Right atrium auricular region (tissue), 2 donors: ENCODE data around the gene POU3F2. TPM values are rescaled to one million over a fixed set of nuclear protein-coding genes. Genes with fewer than 3 reads are reported as not detected.

Experiments
- DNase-seq: peaks from one replicate; pipeline ENCODE4 v3.0.0-alpha.2; 2019; ENCODE audit warnings: low spot score
- H3K27ac ChIP-seq, 2 donors: fragments of 200-600 bp; sonication (generic); 1 replicate in 1 of 2; 2 replicates in 1 of 2; pipeline ENCODE4 v1.5.1; 2016 to 2019
- H3K27me3 ChIP-seq, 2 donors: fragments of 200-600 bp; sonication (generic); one replicate each; pipeline versions ENCODE4 v1.5.1 to v1.6.0; 2017 to 2019
- H3K36me3 ChIP-seq: fragments of 200-600 bp; sonication (generic); one replicate; pipeline ENCODE4 v1.5.1; 2016
- H3K4me1 ChIP-seq, 2 donors: fragments of 200-600 bp; sonication (generic); one replicate each; pipeline versions ENCODE4 v1.5.1 to v1.6.0; 2017 to 2019
- H3K4me3 ChIP-seq, 2 donors: fragments of 200-600 bp; sonication (generic); 1 replicate in 1 of 2; 2 replicates in 1 of 2; pipeline ENCODE4 v1.5.1; 2017 to 2019; ENCODE audit warnings: mild to moderate bottlenecking in 1 of 2, moderate library complexity in 1 of 2
- H3K9me3 ChIP-seq, 2 donors: fragments of 200-600 bp; sonication (generic); one replicate each; pipeline ENCODE4 v1.5.1; 2019
- CTCF ChIP-seq, 2 donors: fragments of 200-600 bp; sonication (generic); IDR thresholded peaks; one replicate each; pipeline ENCODE4 v1.5.1; 2019; ENCODE audit warnings: antibody characterized with exemption in 2 of 2
- total RNA-seq, 2 donors: library from RNA; depleted of rRNA; stranded (reverse); fragments of >200 nt; gene quantifications; one replicate each; pipeline ENCODE4 v1.1.0, GENCODE V29; 2016

The POU3F2 gene
- total RNA-seq, 2 donors from 2014 or later: not detected

DNA sequence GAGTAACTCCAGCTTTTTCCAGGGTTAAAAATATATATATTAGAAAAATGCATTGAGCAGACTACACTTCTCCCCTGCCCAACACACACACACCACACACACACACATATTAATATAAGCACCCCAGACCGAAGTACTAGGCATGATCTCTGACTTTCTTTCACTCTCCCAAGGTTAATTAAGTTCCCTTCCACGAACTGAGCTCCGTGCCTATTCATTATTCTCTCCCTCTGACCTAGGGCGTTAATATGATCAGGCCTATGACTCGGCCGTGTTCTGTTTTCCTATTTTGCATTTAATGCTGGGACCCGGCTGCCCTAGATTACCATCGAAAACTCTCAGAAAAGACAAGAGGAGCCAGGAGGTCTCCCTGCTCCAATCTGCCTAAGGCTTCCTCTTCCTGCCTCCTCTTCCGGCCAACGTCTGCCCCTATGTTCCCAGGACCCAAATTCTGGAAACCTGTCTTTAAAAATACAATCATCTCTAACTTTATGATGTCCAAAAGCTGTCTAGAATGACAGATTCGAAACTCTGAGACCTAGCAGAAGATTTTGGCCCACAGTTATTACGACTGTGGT, 6.1 kb upstream of the POU3F2 start:
- H3K9me3 ChIP-seq: no peaks in the 10 kb centered on the region
- H3K27ac ChIP-seq: no peak overlapping the region
- no peak for TF ChIP-seq CTCF (IDR thresholded peaks at IDR 0.05)
- H3K36me3 ChIP-seq: no peaks in the 10 kb centered on the region
- H3K27me3 ChIP-seq: peaks cover 81 to 86% of the 10 kb centered on the region in 2 donors
- DNase-seq: no peak
- no peak overlapping the region for H3K4me3 ChIP-seq
- peaks cover 0 to 53% of the 10 kb centered on the region in 2 donors for H3K4me1 ChIP-seq

- H3K4me3 ChIP-seq: no peak overlapping the region
- H3K27ac ChIP-seq: no peak overlapping the region
- peaks cover 0 to 58% of the 10 kb centered on the region in 2 donors for H3K4me1 ChIP-seq
- no peak for DNase-seq
- H3K9me3 ChIP-seq: no peaks in the 10 kb centered on the region
- no peaks in the 10 kb centered on the region for H3K36me3 ChIP-seq
- TF ChIP-seq CTCF (IDR thresholded peaks at IDR 0.05): no peak
- peaks cover 75 to 79% of the 10 kb centered on the region in 2 donors for H3K27me3 ChIP-seq
Observed at GRCh38 chr6:98828941-98829411, 5.4 kb upstream of the POU3F2 start.

DNA sequence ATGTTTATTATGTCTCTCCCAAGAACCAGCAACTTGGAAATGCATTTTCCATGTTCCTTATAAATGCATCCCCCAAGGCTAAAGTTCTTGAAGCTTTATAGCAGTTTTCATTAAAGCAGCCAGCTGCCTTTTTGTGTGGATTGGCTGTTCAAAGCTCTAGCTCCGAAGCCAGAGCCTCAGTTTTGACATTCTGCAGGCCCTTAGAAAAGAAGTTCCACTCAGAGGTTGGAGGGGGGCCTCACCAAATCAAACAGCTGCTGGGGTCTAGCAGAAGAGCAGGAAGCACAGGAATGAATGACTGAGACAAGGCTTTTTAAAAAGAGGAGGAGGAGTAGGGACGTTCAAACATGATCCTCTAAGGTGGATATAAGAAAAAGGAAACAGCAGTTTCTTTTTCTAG, 4.2 kb upstream of the POU3F2 start:
- Histone ChIP-seq H3K27me3 (peaks cover 64 to 69% of the 10 kb centered on the region in 2 donors), H3K27ac (no peak overlapping the region), H3K36me3 (no peaks in the 10 kb centered on the region), H3K9me3 (no peaks in the 10 kb centered on the region), H3K4me1 (peaks cover 0 to 57% of the 10 kb centered on the region in 2 donors), H3K4me3 (no peak overlapping the region)
- no peak for DNase-seq
- no peak for TF ChIP-seq CTCF (IDR thresholded peaks at IDR 0.05)

DNA sequence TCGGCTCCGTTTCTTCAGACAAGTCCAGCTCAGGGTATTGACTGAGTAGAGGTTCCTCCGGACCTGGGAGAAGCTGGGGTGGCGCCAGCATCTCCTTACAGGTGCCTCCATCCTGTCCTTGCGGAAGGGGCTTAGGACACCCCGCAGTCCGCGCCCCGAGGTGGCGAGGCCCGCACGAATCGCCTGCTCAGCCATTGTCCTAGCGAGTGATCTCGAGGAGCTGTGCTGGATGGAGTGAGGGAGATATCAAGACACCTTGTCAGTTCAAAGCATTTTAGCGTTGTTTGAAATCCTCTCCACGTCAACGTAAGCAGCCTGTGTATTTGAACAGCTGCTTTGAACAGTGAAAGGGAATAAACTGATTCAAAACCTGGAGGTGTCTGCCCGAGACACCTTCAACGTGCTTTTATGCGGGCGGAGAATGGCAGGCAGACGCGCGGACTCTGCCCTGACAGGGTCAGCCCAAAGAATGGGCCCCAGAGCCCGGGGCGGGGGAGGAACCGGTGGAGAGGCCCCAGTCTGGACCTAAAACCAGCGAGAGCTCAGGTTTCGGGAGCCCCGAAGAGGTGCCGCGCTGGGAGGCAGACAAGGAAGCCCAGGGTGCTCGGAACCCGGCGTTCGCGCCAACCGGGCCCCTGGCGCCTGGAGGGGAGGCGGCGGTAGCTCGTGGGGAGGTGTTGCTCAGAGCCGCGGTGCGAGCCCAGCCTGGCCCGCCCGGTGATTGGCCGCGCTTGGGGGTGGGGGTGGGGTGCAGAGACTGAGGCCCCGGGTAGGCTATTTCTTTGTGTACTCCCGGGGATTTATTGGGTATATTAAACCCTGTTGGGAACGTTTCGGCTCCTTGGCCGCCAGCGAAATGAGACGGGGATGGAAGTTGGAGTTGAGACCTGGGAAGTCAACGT, 3.1 kb upstream of the POU3F2 start:
- H3K27ac ChIP-seq: no peak overlapping the region
- H3K36me3 ChIP-seq: no peaks in the 10 kb centered on the region
- peaks cover 0 to 62% of the 10 kb centered on the region in 2 donors for H3K4me1 ChIP-seq
- no peak overlapping the region for H3K4me3 ChIP-seq
- DNase-seq: no peak
- H3K9me3 ChIP-seq: no peaks in the 10 kb centered on the region
- no peak for TF ChIP-seq CTCF (IDR thresholded peaks at IDR 0.05)
- H3K27me3 ChIP-seq: peaks cover 60 to 69% of the 10 kb centered on the region in 2 donors

- Histone ChIP-seq H3K36me3 (no peaks in the 10 kb centered on the region), H3K27me3 (peaks cover 60 to 69% of the 10 kb centered on the region in 2 donors), H3K9me3 (no peaks in the 10 kb centered on the region), H3K4me3 (no peak overlapping the region), H3K4me1 (peaks cover 0 to 62% of the 10 kb centered on the region in 2 donors), H3K27ac (no peak overlapping the region)
- DNase-seq: no peak
- no peak for TF ChIP-seq CTCF (IDR thresholded peaks at IDR 0.05)
Observed at GRCh38 chr6:98831959-98832283, 2.5 kb upstream of the POU3F2 start.
